ENCODE data around the gene PTGDR. TPM values are rescaled to one million over a fixed set of nuclear protein-coding genes. Genes with fewer than 3 reads are reported as not detected.

The PTGDR gene
- total RNA-seq, 4 donors from 2014 or later: 12.3 to 30.1 (median 28.3) TPM

DNA sequence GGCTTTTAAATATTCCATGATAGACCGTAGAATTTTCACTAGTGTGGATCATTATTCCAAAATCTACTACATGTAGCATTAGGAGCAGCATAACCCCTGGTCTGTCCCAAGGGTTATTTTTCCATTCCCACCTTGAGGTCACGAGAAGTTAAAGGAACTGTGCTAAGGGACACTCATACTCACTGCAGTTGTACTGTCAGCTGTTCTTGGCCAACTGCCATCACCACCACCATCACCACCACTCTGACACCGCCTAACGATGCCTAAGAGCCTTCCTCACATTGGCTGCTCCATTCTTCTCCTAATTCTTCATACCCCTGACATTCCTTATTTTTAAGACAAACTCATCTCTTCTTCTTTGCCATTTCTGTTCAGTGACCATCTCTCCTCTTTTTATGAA lies 13.4 kb upstream of the PTGDR start:
- TF ChIP-seq EP300 (IDR thresholded peaks at IDR 0.05; ENCODE audit: low read depth) (no peak), POLR2AphosphoS5 (IDR thresholded peaks at IDR 0.05) (no peak), CTCF (IDR thresholded peaks at IDR 0.05) (no peak), POLR2A (IDR thresholded peaks at IDR 0.05) (no peak)
- intact Hi-C loops (cut with DNase I; ENCODE audit: low total_unique reads): no loop called here
- Histone ChIP-seq H3K9me3 (no peaks in the 10 kb centered on the region), H3K4me1 (no peaks in the 10 kb centered on the region), H3K4me3 (no peak overlapping the region), H3K36me3 (no peaks in the 10 kb centered on the region), H3K27me3 (no peaks in the 10 kb centered on the region), H3K27ac (no peak overlapping the region)
- no peak for DNase-seq
- 92 to 95% methylated on average over 4 of the region's 4 CpGs for WGBS, 2 donors (ENCODE audit: low coverage in 1 of 2)
- in situ Hi-C loops (cut with MboI; ENCODE audit: low pct_ligation_motif_present in 1 of 4, low pct_unique_long_range_greater_than_20kb in 1 of 4, low sequenced_read_pairs in 3 of 4): loop anchor here in 2 of 4 donors (25.0 kb wide), 2 partner anchors 242 to 267 kb away; partner anchors contain the start of gene RTRAF (in 1 of the 2)

- no peak overlapping the region for H3K4me3 ChIP-seq
- H3K36me3 ChIP-seq: no peaks in the 10 kb centered on the region
- intact Hi-C loops (cut with DNase I; ENCODE audit: low total_unique reads) (no loop called here), in situ Hi-C loops (cut with MboI; ENCODE audit: low pct_ligation_motif_present in 1 of 4, low pct_unique_long_range_greater_than_20kb in 1 of 4, low sequenced_read_pairs in 3 of 4) (loop anchor here in 2 of 4 donors (25.0 kb wide), 2 partner anchors 246 to 271 kb away; partner anchors contain the start of gene RTRAF (in 1 of the 2))
- no peak overlapping the region for H3K27ac ChIP-seq
- H3K9me3 ChIP-seq: no peaks in the 10 kb centered on the region
- no peaks in the 10 kb centered on the region for H3K4me1 ChIP-seq
- TF ChIP-seq EP300 (IDR thresholded peaks at IDR 0.05; ENCODE audit: low read depth) (no peak), POLR2A (IDR thresholded peaks at IDR 0.05) (no peak), CTCF (IDR thresholded peaks at IDR 0.05) (no peak), POLR2AphosphoS5 (IDR thresholded peaks at IDR 0.05) (no peak)
- no peak for DNase-seq
- 78 to 89% methylated on average over 2 of the region's 2 CpGs for WGBS, 2 donors (ENCODE audit: low coverage in 1 of 2)
- H3K27me3 ChIP-seq: no peaks in the 10 kb centered on the region
Observed at GRCh38 chr14:52258783-52259182, 8.7 kb upstream of the PTGDR start.

- intact Hi-C loops (cut with DNase I; ENCODE audit: low total_unique reads): no loop called here
- DNase-seq: no peak
- H3K27ac ChIP-seq: no peak overlapping the region
Observed at GRCh38 chr14:52259434-52259833, 8.1 kb upstream of the PTGDR start.

DNA sequence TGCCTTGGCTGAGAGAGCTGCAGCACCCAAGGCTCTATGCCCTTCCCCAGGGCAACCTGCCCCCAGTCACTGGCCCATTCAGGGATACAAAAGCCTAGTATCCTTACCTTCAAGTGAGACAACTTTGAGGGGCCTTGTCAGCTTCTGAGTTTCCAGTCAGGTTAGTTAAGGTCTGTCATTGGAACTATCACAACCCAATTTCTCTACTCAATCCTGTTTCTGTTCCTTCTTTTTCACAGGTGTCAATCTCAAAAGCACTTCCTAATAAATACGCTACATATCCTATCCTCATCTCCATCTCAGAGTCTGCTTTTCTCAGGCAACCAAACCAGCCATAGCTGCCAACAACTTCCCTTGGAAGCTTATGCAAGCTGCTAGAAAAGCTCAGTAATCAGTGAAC lies 4.9 kb upstream of the PTGDR start:
- Histone ChIP-seq H3K27me3 (peaks cover 4% of the 10 kb centered on the region), H3K36me3 (no peaks in the 10 kb centered on the region), H3K4me3 (no peak overlapping the region), H3K9me3 (no peaks in the 10 kb centered on the region), H3K27ac (no peak overlapping the region), H3K4me1 (peaks cover 0 to 28% (median 9%) of the 10 kb centered on the region in 4 donors)
- WGBS, 2 donors (ENCODE audit: low coverage in 1 of 2): 83 to 85% methylated on average over 1 of the region's 1 CpG
- TF ChIP-seq CTCF (IDR thresholded peaks at IDR 0.05): no peak
- no peak for TF ChIP-seq EP300 (IDR thresholded peaks at IDR 0.05; ENCODE audit: low read depth)
- no peak for TF ChIP-seq POLR2AphosphoS5 (IDR thresholded peaks at IDR 0.05)
- no peak for TF ChIP-seq POLR2A (IDR thresholded peaks at IDR 0.05)
- DNase-seq: no peak
- intact Hi-C loops (cut with DNase I; ENCODE audit: low total_unique reads) (no loop called here), in situ Hi-C loops (cut with MboI; ENCODE audit: low pct_ligation_motif_present in 1 of 4, low pct_unique_long_range_greater_than_20kb in 1 of 4, low sequenced_read_pairs in 3 of 4) (loop anchor here in 2 of 4 donors (25.0 kb wide), 2 partner anchors 250 to 275 kb away; partner anchors contain the start of gene RTRAF (in 1 of the 2))

More at GRCh38 chr14:52259434-52259833, 8.1 kb upstream of the PTGDR start:
- Histone ChIP-seq H3K27me3 (no peaks in the 10 kb centered on the region), H3K9me3 (no peaks in the 10 kb centered on the region), H3K4me3 (no peak overlapping the region), H3K4me1 (no peaks in the 10 kb centered on the region), H3K36me3 (no peaks in the 10 kb centered on the region)
- WGBS, 2 donors (ENCODE audit: low coverage in 1 of 2): 55 to 83% methylated on average over 1 to 5 of the region's 5 CpGs
- in situ Hi-C loops (cut with MboI; ENCODE audit: low pct_ligation_motif_present in 1 of 4, low pct_unique_long_range_greater_than_20kb in 1 of 4, low sequenced_read_pairs in 3 of 4): loop anchor here in 2 of 4 donors (25.0 kb wide), 2 partner anchors 247 to 272 kb away; partner anchors contain the start of gene RTRAF (in 1 of the 2)
- TF ChIP-seq CTCF (IDR thresholded peaks at IDR 0.05): no peak
- no peak for TF ChIP-seq POLR2AphosphoS5 (IDR thresholded peaks at IDR 0.05)
- TF ChIP-seq EP300 (IDR thresholded peaks at IDR 0.05; ENCODE audit: low read depth): no peak
- no peak for TF ChIP-seq POLR2A (IDR thresholded peaks at IDR 0.05)

All from transverse colon (tissue), 4 donors.